ENCODE data around the gene SOX6.

The SOX6 gene

GRCh38 chr11:15936011-15936410 lies 420.3 kb downstream of the SOX6 start:
- H2AFZ ChIP-seq (ENCODE audit: low read length), result no peak overlapping the region
- H3K9me2 ChIP-seq (replicated peaks; ENCODE audit: low read depth, low read length), result no peaks in the 10 kb centered on the region
- no peak overlapping the region for H3K9ac ChIP-seq (ENCODE audit: low read depth, low read length, poor library complexity, severe bottlenecking)
- H4K20me1 ChIP-seq (ENCODE audit: insufficient read depth, low read length, poor library complexity, severe bottlenecking), result no peaks in the 10 kb centered on the region
- no peaks in the 10 kb centered on the region for H3K36me3 ChIP-seq (ENCODE audit: insufficient read depth, low read length)
- no peaks in the 10 kb centered on the region for H3K27me3 ChIP-seq (ENCODE audit: insufficient read depth, low read length, poor library complexity, severe bottlenecking)
- no peaks in the 10 kb centered on the region for H3K9me3 ChIP-seq (ENCODE audit: insufficient read depth, low read depth, low read length)
- H3F3A ChIP-seq (ENCODE audit: low read depth), result no peaks in the 10 kb centered on the region
- TF ChIP-seq EZH2phosphoT487 (IDR thresholded peaks at IDR 0.05; ENCODE audit: borderline replicate concordance), result no peak
- TF ChIP-seq CTCF (conservative IDR thresholded peaks at IDR 0.05; ENCODE audit: low read length), result no peak
- no peak overlapping the region for H3K4me3 ChIP-seq (ENCODE audit: low read length, poor library complexity, severe bottlenecking)
- H3K79me2 ChIP-seq (ENCODE audit: insufficient read depth, low read length), result no peaks in the 10 kb centered on the region
- H3K4me2 ChIP-seq (ENCODE audit: low read depth, low read length, poor library complexity, severe bottlenecking), result no peak overlapping the region
- H3K4me1 ChIP-seq (ENCODE audit: insufficient read depth, low read length, poor library complexity, severe bottlenecking), result no peaks in the 10 kb centered on the region

- H3K27me3 ChIP-seq (ENCODE audit: insufficient read depth, low read length, poor library complexity, severe bottlenecking), result no peaks in the 10 kb centered on the region
- H3K4me3 ChIP-seq (ENCODE audit: low read length, poor library complexity, severe bottlenecking), result no peak overlapping the region
- H4K20me1 ChIP-seq (ENCODE audit: insufficient read depth, low read length, poor library complexity, severe bottlenecking), result no peaks in the 10 kb centered on the region
- TF ChIP-seq EZH2phosphoT487 (IDR thresholded peaks at IDR 0.05; ENCODE audit: borderline replicate concordance) (no peak), CTCF (conservative IDR thresholded peaks at IDR 0.05; ENCODE audit: low read length) (no peak)
- H3K4me2 ChIP-seq (ENCODE audit: low read depth, low read length, poor library complexity, severe bottlenecking), result no peak overlapping the region
- H3K79me2 ChIP-seq (ENCODE audit: insufficient read depth, low read length), result no peaks in the 10 kb centered on the region
- H3F3A ChIP-seq (ENCODE audit: low read depth), result no peaks in the 10 kb centered on the region
- no peak overlapping the region for H3K9ac ChIP-seq (ENCODE audit: low read depth, low read length, poor library complexity, severe bottlenecking)
- H3K9me2 ChIP-seq (replicated peaks; ENCODE audit: low read depth, low read length), result no peaks in the 10 kb centered on the region
- H3K9me3 ChIP-seq (ENCODE audit: insufficient read depth, low read depth, low read length), result no peaks in the 10 kb centered on the region
- H2AFZ ChIP-seq (ENCODE audit: low read length), result no peak overlapping the region
- no peaks in the 10 kb centered on the region for H3K4me1 ChIP-seq (ENCODE audit: insufficient read depth, low read length, poor library complexity, severe bottlenecking)
- H3K36me3 ChIP-seq (ENCODE audit: insufficient read depth, low read length), result no peaks in the 10 kb centered on the region
Observed at GRCh38 chr11:15935373-15935772, 421.0 kb downstream of the SOX6 start.

- Histone ChIP-seq H4K20me1 (ENCODE audit: insufficient read depth, low read length, poor library complexity, severe bottlenecking) (no peaks in the 10 kb centered on the region), H3K4me1 (ENCODE audit: insufficient read depth, low read length, poor library complexity, severe bottlenecking) (no peaks in the 10 kb centered on the region), H3F3A (ENCODE audit: low read depth) (no peaks in the 10 kb centered on the region), H3K9me2 (replicated peaks; ENCODE audit: low read depth, low read length) (no peaks in the 10 kb centered on the region), H2AFZ (ENCODE audit: low read length) (peak overlapping the region; percentile 16; the same call in 1 of the 2 replicates), H3K4me2 (ENCODE audit: low read depth, low read length, poor library complexity, severe bottlenecking) (peak overlapping the region; percentile 4), H3K9ac (ENCODE audit: low read depth, low read length, poor library complexity, severe bottlenecking) (no peak overlapping the region), H3K4me3 (ENCODE audit: low read length, poor library complexity, severe bottlenecking) (no peak overlapping the region), H3K36me3 (ENCODE audit: insufficient read depth, low read length) (no peaks in the 10 kb centered on the region), H3K9me3 (ENCODE audit: insufficient read depth, low read depth, low read length) (no peaks in the 10 kb centered on the region), H3K27me3 (ENCODE audit: insufficient read depth, low read length, poor library complexity, severe bottlenecking) (no peaks in the 10 kb centered on the region), H3K79me2 (ENCODE audit: insufficient read depth, low read length) (no peaks in the 10 kb centered on the region)
- no peak for TF ChIP-seq EZH2phosphoT487 (IDR thresholded peaks at IDR 0.05; ENCODE audit: borderline replicate concordance)
- no peak for TF ChIP-seq CTCF (conservative IDR thresholded peaks at IDR 0.05; ENCODE audit: low read length)
Observed at GRCh38 chr11:15933886-15934625, 422.3 kb downstream of the SOX6 start.

Measured in Loucy (cell line).